ENCODE results near the gene MYBPHL.

DNA sequence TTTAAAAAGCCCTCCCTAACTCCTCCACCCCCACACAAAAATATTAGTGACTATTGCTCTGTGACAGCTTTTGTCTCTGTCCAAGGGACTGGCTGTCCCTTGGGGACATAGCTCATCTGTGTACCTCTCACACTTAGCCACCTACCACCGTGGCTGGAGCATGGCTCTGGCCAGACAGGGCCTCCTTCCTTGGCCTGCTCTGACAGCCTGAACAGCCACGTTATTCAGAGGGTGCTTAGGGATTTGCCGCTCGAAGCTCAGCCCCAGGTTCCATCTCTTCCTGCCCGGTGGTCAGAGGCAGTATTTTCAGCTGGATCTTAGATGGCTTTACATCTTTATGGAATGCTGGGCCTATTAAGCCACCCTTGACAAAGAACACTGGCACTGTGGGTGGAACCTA is 63.6 kb downstream of the MYBPHL start:
- TF ChIP-seq POLR2A (IDR thresholded peaks at IDR 0.05) (no peak), CTCF (IDR thresholded peaks at IDR 0.05) (no peak)
